SH-SY5Y (cell line): ENCODE results near the gene PTCRA.

Experiments
- GATA2 ChIP-seq: IDR thresholded peaks from 2 replicates; pipeline ENCODE4 v1.6.1; 2011; ENCODE audit warnings: mild to moderate bottlenecking, low read depth, low read length
- GATA3 ChIP-seq: IDR thresholded peaks from 2 replicates; pipeline ENCODE4 v1.6.1; 2011; ENCODE audit warnings: low read depth, mild to moderate bottlenecking, low read length, moderate library complexity

DNA sequence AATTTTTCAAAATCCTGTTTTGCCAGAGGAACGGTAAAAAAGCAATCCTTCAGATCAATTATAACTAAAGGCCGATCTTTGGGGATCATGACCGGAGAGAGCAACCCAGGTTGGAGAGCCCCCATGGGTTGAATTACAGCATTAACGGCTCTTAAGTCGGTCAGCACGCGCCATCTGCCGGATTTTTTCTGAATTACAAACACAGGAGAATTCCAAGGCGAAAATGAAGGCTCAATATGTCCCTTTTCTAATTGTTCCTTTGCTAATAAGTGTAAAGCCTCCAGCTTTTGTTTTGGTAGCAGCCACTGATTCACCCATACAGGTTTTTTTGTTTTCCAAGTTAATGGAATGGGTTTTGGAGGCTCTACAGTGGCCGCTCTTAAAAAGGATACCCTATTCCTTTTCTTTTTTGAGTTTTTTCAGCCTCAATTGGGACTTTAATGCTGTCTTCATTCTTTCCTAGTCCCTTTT is 16.9 kb upstream of the PTCRA start:
- TF ChIP-seq GATA2 = no peak
- TF ChIP-seq GATA3 = no peak
